NT2/D1 (cell line): Measurements from ENCODE around the gene LPCAT4.

Experiments
- DNase-seq: peaks from one replicate; pipeline ENCODE4 v3.0.0-alpha.2; 2011; ENCODE audit warnings: low read depth, low spot score
- H3K27me3 ChIP-seq: 2 replicates; pipeline ENCODE4 v1.6.0; 2011; ENCODE audit warnings: mild to moderate bottlenecking; ENCODE audit not compliant: insufficient read length, insufficient read depth
- H3K36me3 ChIP-seq: 2 replicates; pipeline ENCODE4 v1.6.1; 2011; ENCODE audit warnings: mild to moderate bottlenecking, low read length, mixed read lengths; ENCODE audit not compliant: insufficient read depth, insufficient read length
- H3K4me1 ChIP-seq: 2 replicates; pipeline ENCODE4 v1.5.1; 2011; ENCODE audit not compliant: insufficient read depth, insufficient read length
- H3K4me3 ChIP-seq: 2 replicates; pipeline ENCODE4 v1.5.1; 2011; ENCODE audit warnings: low read depth; ENCODE audit not compliant: insufficient read length
- H3K9ac ChIP-seq: 2 replicates; pipeline ENCODE4 v1.6.0; 2011; ENCODE audit warnings: low read depth; ENCODE audit not compliant: insufficient read length
- H3K9me3 ChIP-seq: 2 replicates; pipeline ENCODE4 v1.5.1; 2011; ENCODE audit warnings: mild to moderate bottlenecking, low read length; ENCODE audit not compliant: insufficient read depth
- SUZ12 ChIP-seq: IDR thresholded peaks from 2 replicates; pipeline ENCODE4 v1.6.1; 2011; ENCODE audit not compliant: insufficient read length, insufficient read depth; ENCODE audit errors: extremely low read depth
- YY1 ChIP-seq: IDR thresholded peaks from 2 replicates; pipeline ENCODE4 v1.6.1; 2011; ENCODE audit not compliant: insufficient read length, insufficient read depth
- ZNF274 ChIP-seq: IDR thresholded peaks from 2 replicates; pipeline ENCODE4 v1.6.1; 2011; ENCODE audit warnings: mild to moderate bottlenecking, low read depth, low read length

The LPCAT4 gene

GRCh38 chr15:34332553-34333120, 34.4 kb downstream of the LPCAT4 start:
- H3K27me3 ChIP-seq: peaks cover 6% of the 10 kb centered on the region
- H3K36me3 ChIP-seq: no peaks in the 10 kb centered on the region
- H3K4me1 ChIP-seq: peaks cover 2% of the 10 kb centered on the region
- no peak for DNase-seq
- TF ChIP-seq ZNF274: no peak
- TF ChIP-seq YY1: no peak
- no peak for TF ChIP-seq SUZ12
- no peaks in the 10 kb centered on the region for H3K9me3 ChIP-seq
- H3K9ac ChIP-seq: no peak overlapping the region
- no peak overlapping the region for H3K4me3 ChIP-seq

- H3K4me1 ChIP-seq: no peaks in the 10 kb centered on the region
- no peaks in the 10 kb centered on the region for H3K36me3 ChIP-seq
- no peak for TF ChIP-seq YY1
- TF ChIP-seq ZNF274: no peak
- TF ChIP-seq SUZ12: no peak
- H3K9ac ChIP-seq: no peak overlapping the region
- DNase-seq: no peak
- peaks cover under 1% of the 10 kb centered on the region for H3K27me3 ChIP-seq
- no peak overlapping the region for H3K4me3 ChIP-seq
- H3K9me3 ChIP-seq: no peaks in the 10 kb centered on the region
These were observed 35.2 kb downstream of the LPCAT4 start for GRCh38 chr15:34331809-34332208.

GRCh38 chr15:34330279-34330678, 36.7 kb downstream of the LPCAT4 start:
- TF ChIP-seq SUZ12 (no peak), YY1 (no peak), ZNF274 (no peak)
- Histone ChIP-seq H3K27me3 (no peaks in the 10 kb centered on the region), H3K4me1 (no peaks in the 10 kb centered on the region), H3K9me3 (no peaks in the 10 kb centered on the region), H3K9ac (no peak overlapping the region), H3K36me3 (no peaks in the 10 kb centered on the region), H3K4me3 (no peak overlapping the region)
- no peak for DNase-seq

- Histone ChIP-seq H3K36me3 (no peaks in the 10 kb centered on the region), H3K27me3 (no peaks in the 10 kb centered on the region), H3K9me3 (no peaks in the 10 kb centered on the region), H3K4me1 (no peaks in the 10 kb centered on the region), H3K9ac (no peak overlapping the region), H3K4me3 (no peak overlapping the region)
- TF ChIP-seq YY1 (no peak), SUZ12 (no peak), ZNF274 (no peak)
- no peak for DNase-seq
These were observed 38.0 kb downstream of the LPCAT4 start for GRCh38 chr15:34329006-34329405.

- Histone ChIP-seq H3K4me3 (no peak overlapping the region), H3K9ac (no peak overlapping the region), H3K36me3 (no peaks in the 10 kb centered on the region), H3K4me1 (no peaks in the 10 kb centered on the region), H3K9me3 (no peaks in the 10 kb centered on the region), H3K27me3 (no peaks in the 10 kb centered on the region)
- TF ChIP-seq YY1: no peak
- no peak for TF ChIP-seq ZNF274
- no peak for TF ChIP-seq SUZ12
- no peak for DNase-seq
These were observed 39.1 kb downstream of the LPCAT4 start for GRCh38 chr15:34327906-34328305.

GRCh38 chr15:34325368-34325767, 41.6 kb downstream of the LPCAT4 start:
- no peaks in the 10 kb centered on the region for H3K36me3 ChIP-seq
- H3K4me1 ChIP-seq: no peaks in the 10 kb centered on the region
- no peaks in the 10 kb centered on the region for H3K27me3 ChIP-seq
- H3K4me3 ChIP-seq: no peak overlapping the region
- H3K9ac ChIP-seq: no peak overlapping the region
- no peak for DNase-seq
- TF ChIP-seq ZNF274: no peak
- no peak for TF ChIP-seq SUZ12
- no peak for TF ChIP-seq YY1
- H3K9me3 ChIP-seq: no peaks in the 10 kb centered on the region

GRCh38 chr15:34324933-34325332, 42.1 kb downstream of the LPCAT4 start:
- Histone ChIP-seq H3K36me3 (no peaks in the 10 kb centered on the region), H3K9ac (no peak overlapping the region), H3K4me1 (no peaks in the 10 kb centered on the region), H3K9me3 (no peaks in the 10 kb centered on the region), H3K27me3 (no peaks in the 10 kb centered on the region), H3K4me3 (no peak overlapping the region)
- TF ChIP-seq YY1 (no peak), ZNF274 (no peak), SUZ12 (no peak)
- DNase-seq: no peak
